ENCODE results near the gene CLEC5A. TPM values are rescaled to one million over a fixed set of nuclear protein-coding genes. Genes with fewer than 3 reads are reported as not detected.

Gene CLEC5A
- polyA plus RNA-seq, 1 donor (not counting 4 experiments of a cell fraction or from before 2014, with no cell fraction given): 0.05 TPM

- Histone ChIP-seq H2AFZ (ENCODE audit: control insufficient read depth, low read length) (no peak overlapping the region), H3K36me3 (ENCODE audit: control insufficient read depth in 2 of 2, extremely low read depth in 1 of 2, insufficient read depth in 2 of 2, low read length in 2 of 2) (no peaks in the 10 kb centered on the region), H4K20me1 (ENCODE audit: control insufficient read depth, extremely low read depth, insufficient read depth, low read length) (no peaks in the 10 kb centered on the region), H3K79me2 (ENCODE audit: control insufficient read depth, insufficient read depth, low read length) (no peaks in the 10 kb centered on the region), H3K9me1 (ENCODE audit: control insufficient read depth, extremely low read depth, insufficient read depth, low read length) (no peaks in the 10 kb centered on the region), H3K27me3 (ENCODE audit: control insufficient read depth, extremely low read depth, insufficient read depth, low read length) (no peaks in the 10 kb centered on the region), H3K4me2 (ENCODE audit: control insufficient read depth, extremely low read depth, insufficient read depth, low read depth, low read length) (no peak overlapping the region), H3K9me3 (ENCODE audit: control insufficient read depth, low read depth, low read length) (no peaks in the 10 kb centered on the region), H3K27ac (ENCODE audit: control insufficient read depth, insufficient read depth, low read length) (no peak overlapping the region), H3K9ac (ENCODE audit: control insufficient read depth, extremely low read depth, insufficient read depth, low read length) (no peak overlapping the region), H3K4me3 (ENCODE audit: control insufficient read depth in 2 of 3, extremely low read depth in 1 of 3, insufficient read depth in 2 of 3, low read depth in 1 of 3, low read length in 3 of 3) (no peak overlapping the region), H3K4me1 (ENCODE audit: control insufficient read depth, extremely low read depth, insufficient read depth, low read length) (peaks cover 3% of the 10 kb centered on the region)
- TF ChIP-seq EZH2 (IDR thresholded peaks at IDR 0.05; ENCODE audit: low read length): no peak
- TF ChIP-seq CTCF (optimal IDR thresholded peaks at IDR 0.05 in 1 of 3, IDR thresholded peaks at IDR 0.05 in 1 of 3, conservative IDR thresholded peaks at IDR 0.05 in 1 of 3; ENCODE audit: extremely low read depth in 1 of 3, insufficient read depth in 2 of 3, low read length in 3 of 3): no peak
- dilution Hi-C loops (cut with MboI; ENCODE audit: extremely low pct_ligation_motif_present, low sequenced_read_pairs): no loop called here
- DNase-seq (ENCODE audit: low read depth, low spot score) (peak; percentile 76), FAIRE-seq (peak; percentile 36)
Measured at GRCh38 chr7:141915565-141915964, 31.2 kb downstream of the CLEC5A start.

- dilution Hi-C loops (cut with MboI; ENCODE audit: extremely low pct_ligation_motif_present, low sequenced_read_pairs): no loop called here
- no peak for FAIRE-seq
Measured at GRCh38 chr7:141911391-141911790, 35.4 kb downstream of the CLEC5A start.

More at GRCh38 chr7:141911391-141911790, 35.4 kb downstream of the CLEC5A start:
- Histone ChIP-seq H3K27me3 (ENCODE audit: control insufficient read depth, extremely low read depth, insufficient read depth, low read length) (no peaks in the 10 kb centered on the region), H4K20me1 (ENCODE audit: control insufficient read depth, extremely low read depth, insufficient read depth, low read length) (no peaks in the 10 kb centered on the region), H3K36me3 (ENCODE audit: control insufficient read depth in 2 of 2, extremely low read depth in 1 of 2, insufficient read depth in 2 of 2, low read length in 2 of 2) (no peaks in the 10 kb centered on the region), H3K9me1 (ENCODE audit: control insufficient read depth, extremely low read depth, insufficient read depth, low read length) (no peaks in the 10 kb centered on the region), H3K4me2 (ENCODE audit: control insufficient read depth, extremely low read depth, insufficient read depth, low read depth, low read length) (no peak overlapping the region), H3K4me1 (ENCODE audit: control insufficient read depth, extremely low read depth, insufficient read depth, low read length) (peaks cover 3% of the 10 kb centered on the region), H3K4me3 (ENCODE audit: control insufficient read depth in 2 of 3, extremely low read depth in 1 of 3, insufficient read depth in 2 of 3, low read depth in 1 of 3, low read length in 3 of 3) (no peak overlapping the region), H3K9ac (ENCODE audit: control insufficient read depth, extremely low read depth, insufficient read depth, low read length) (no peak overlapping the region), H3K27ac (ENCODE audit: control insufficient read depth, insufficient read depth, low read length) (no peak overlapping the region), H3K79me2 (ENCODE audit: control insufficient read depth, insufficient read depth, low read length) (no peaks in the 10 kb centered on the region), H3K9me3 (ENCODE audit: control insufficient read depth, low read depth, low read length) (no peaks in the 10 kb centered on the region), H2AFZ (ENCODE audit: control insufficient read depth, low read length) (no peak overlapping the region)
- TF ChIP-seq EZH2 (IDR thresholded peaks at IDR 0.05; ENCODE audit: low read length): no peak
- TF ChIP-seq CTCF (optimal IDR thresholded peaks at IDR 0.05 in 1 of 3, IDR thresholded peaks at IDR 0.05 in 1 of 3, conservative IDR thresholded peaks at IDR 0.05 in 1 of 3; ENCODE audit: extremely low read depth in 1 of 3, insufficient read depth in 2 of 3, low read length in 3 of 3): no peak
- DNase-seq (ENCODE audit: low read depth, low spot score): no peak
